ENCODE measurements around the gene TMTC3.

Gene TMTC3

DNA sequence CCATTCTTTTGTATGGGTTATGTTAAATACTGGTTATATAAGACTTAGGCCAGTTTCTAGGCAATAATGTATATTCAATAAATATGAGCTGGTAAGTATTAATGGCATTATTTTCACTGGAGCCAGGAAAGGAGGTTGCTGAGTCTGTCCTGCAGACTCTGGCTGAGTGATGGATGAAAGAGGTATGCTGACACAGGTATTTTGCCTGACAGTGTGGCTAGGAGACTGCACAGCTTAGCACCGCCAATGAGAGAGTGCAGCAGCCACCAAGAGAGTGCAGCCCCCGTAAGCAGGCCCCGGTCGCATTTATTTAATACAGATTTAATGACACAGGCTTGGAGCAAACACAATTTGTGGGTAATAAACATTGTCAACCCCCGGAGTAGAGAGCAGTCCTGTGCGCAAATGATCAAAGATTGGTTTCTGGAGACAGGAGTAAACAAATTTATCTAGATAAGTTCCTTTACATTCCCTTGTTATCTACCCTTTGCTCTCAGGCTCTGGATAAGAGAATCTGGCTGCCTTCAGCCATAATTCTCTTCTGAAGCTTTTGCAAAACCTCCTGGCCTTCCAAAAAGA, 37.4 kb downstream of the TMTC3 start:
- Histone ChIP-seq H2AFZ (ENCODE audit: low read depth, low read length) (no peak overlapping the region), H3K4me3 (ENCODE audit: low read length) (no peak overlapping the region), H3K4me1 (ENCODE audit: low read length) (peaks cover 6% of the 10 kb centered on the region; the same call in 1 of the 2 replicates), H3K9ac (ENCODE audit: low read length) (no peak overlapping the region), H4K20me1 (ENCODE audit: insufficient read depth, low read length) (no peaks in the 10 kb centered on the region; the same call in 1 of the 2 replicates), H3K79me2 (ENCODE audit: low read length) (no peaks in the 10 kb centered on the region), H3K36me3 (replicated peaks; ENCODE audit: low read depth, low read length) (peaks cover 15% of the 10 kb centered on the region), H3K27me3 (ENCODE audit: low read depth, low read length) (no peaks in the 10 kb centered on the region), H3K4me2 (ENCODE audit: low read length) (no peak overlapping the region), H3K9me3 (ENCODE audit: insufficient read depth, low read length) (no peaks in the 10 kb centered on the region), H3K27ac (ENCODE audit: low read length) (no peak overlapping the region)
- TF ChIP-seq EZH2phosphoT487 (IDR thresholded peaks at IDR 0.05; ENCODE audit: low read depth): no peak
- TF ChIP-seq, protein P1, sequence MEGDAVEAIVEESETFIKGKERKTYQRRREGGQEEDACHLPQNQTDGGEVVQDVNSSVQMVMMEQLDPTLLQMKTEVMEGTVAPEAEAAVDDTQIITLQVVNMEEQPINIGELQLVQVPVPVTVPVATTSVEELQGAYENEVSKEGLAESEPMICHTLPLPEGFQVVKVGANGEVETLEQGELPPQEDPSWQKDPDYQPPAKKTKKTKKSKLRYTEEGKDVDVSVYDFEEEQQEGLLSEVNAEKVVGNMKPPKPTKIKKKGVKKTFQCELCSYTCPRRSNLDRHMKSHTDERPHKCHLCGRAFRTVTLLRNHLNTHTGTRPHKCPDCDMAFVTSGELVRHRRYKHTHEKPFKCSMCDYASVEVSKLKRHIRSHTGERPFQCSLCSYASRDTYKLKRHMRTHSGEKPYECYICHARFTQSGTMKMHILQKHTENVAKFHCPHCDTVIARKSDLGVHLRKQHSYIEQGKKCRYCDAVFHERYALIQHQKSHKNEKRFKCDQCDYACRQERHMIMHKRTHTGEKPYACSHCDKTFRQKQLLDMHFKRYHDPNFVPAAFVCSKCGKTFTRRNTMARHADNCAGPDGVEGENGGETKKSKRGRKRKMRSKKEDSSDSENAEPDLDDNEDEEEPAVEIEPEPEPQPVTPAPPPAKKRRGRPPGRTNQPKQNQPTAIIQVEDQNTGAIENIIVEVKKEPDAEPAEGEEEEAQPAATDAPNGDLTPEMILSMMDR (IDR thresholded peaks at IDR 0.05; ENCODE audit: low read depth, low read length): no peak

DNA sequence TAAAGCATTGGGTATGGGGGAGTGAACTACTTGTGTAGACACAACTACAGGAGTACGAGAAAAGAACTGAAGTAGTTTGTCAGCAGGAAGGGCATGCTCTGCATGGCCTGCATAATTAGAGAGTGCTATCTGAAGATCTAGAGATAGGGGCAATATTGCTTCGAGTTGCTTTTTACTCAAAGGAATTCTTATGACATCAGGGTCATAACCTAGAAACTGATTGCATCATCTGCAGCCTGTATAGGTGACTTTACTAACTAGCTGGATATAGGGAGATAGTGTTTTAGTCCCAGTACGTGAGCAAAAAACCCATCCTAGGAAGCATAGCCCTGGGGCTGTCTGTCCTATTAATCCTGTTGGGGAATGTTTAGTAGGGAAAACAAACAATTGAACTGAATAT, 39.8 kb downstream of the TMTC3 start:
- Histone ChIP-seq H3K36me3 (replicated peaks; ENCODE audit: low read depth, low read length) (peaks cover 17% of the 10 kb centered on the region), H3K27ac (ENCODE audit: low read length) (no peak overlapping the region)

DNA sequence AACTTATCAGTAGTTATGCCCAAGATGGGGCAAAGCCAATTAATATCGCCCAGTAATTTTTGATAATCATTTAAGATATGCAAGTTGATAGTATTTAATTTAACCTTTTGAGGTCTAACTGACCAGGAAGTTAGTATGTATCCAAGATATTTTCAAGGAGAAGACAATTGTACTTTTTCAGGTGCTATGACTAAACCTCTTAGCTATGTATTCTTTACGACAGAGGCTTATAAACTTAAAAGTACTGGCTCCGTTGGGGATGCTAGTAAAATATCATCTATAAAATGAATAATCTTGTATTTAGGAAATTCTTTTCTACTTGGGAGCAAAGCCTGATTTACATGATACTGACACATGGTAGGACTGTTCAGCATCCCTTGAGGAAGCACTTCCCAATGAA, 40.3 kb downstream of the TMTC3 start:
- no peak for TF ChIP-seq EZH2phosphoT487 (IDR thresholded peaks at IDR 0.05; ENCODE audit: low read depth)
- Histone ChIP-seq H3K4me2 (ENCODE audit: low read length) (no peak overlapping the region), H3K9me3 (ENCODE audit: insufficient read depth, low read length) (no peaks in the 10 kb centered on the region), H4K20me1 (ENCODE audit: insufficient read depth, low read length) (no peaks in the 10 kb centered on the region; the same call in 1 of the 2 replicates), H3K4me1 (ENCODE audit: low read length) (peaks cover 5% of the 10 kb centered on the region; the same call in 1 of the 2 replicates), H3K27ac (ENCODE audit: low read length) (no peak overlapping the region), H2AFZ (ENCODE audit: low read depth, low read length) (no peak overlapping the region), H3K4me3 (ENCODE audit: low read length) (no peak overlapping the region), H3K9ac (ENCODE audit: low read length) (no peak overlapping the region), H3K27me3 (ENCODE audit: low read depth, low read length) (no peaks in the 10 kb centered on the region), H3K79me2 (ENCODE audit: low read length) (no peaks in the 10 kb centered on the region), H3K36me3 (replicated peaks; ENCODE audit: low read depth, low read length) (peaks cover 14% of the 10 kb centered on the region)

More for the DNA sequence above, 39.8 kb downstream of the TMTC3 start:
- no peaks in the 10 kb centered on the region for H3K27me3 ChIP-seq (ENCODE audit: low read depth, low read length)
- no peak overlapping the region for H3K9ac ChIP-seq (ENCODE audit: low read length)
- no peaks in the 10 kb centered on the region for H3K79me2 ChIP-seq (ENCODE audit: low read length)
- no peaks in the 10 kb centered on the region; the same call in 1 of the 2 replicates for H4K20me1 ChIP-seq (ENCODE audit: insufficient read depth, low read length)
- H2AFZ ChIP-seq (ENCODE audit: low read depth, low read length): no peak overlapping the region
- no peak overlapping the region for H3K4me3 ChIP-seq (ENCODE audit: low read length)
- no peaks in the 10 kb centered on the region for H3K9me3 ChIP-seq (ENCODE audit: insufficient read depth, low read length)
- peaks cover 5% of the 10 kb centered on the region; the same call in 1 of the 2 replicates for H3K4me1 ChIP-seq (ENCODE audit: low read length)
- H3K4me2 ChIP-seq (ENCODE audit: low read length): no peak overlapping the region
- no peak for TF ChIP-seq EZH2phosphoT487 (IDR thresholded peaks at IDR 0.05; ENCODE audit: low read depth)
- TF ChIP-seq, protein P1 (IDR thresholded peaks at IDR 0.05; ENCODE audit: low read depth, low read length): no peak

DNA sequence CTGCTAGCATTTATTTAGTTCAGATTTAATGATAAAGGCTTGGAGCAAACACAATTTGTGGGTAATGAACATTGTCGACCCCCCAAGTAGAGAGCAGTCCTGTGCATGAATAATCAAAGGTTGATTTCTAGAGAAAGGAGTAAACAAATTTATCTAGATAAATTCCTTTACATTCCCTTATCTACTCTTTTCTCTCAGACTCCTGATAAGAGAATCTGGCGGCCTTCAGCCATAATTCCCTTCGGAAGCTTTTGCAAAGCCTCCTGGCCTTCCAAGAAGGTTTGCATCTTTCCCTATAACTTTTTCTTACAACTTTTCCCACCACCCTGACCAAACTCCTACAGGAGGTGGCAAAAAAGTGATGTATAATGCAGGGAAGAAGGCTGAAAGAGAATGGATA, 42.1 kb downstream of the TMTC3 start:
- Histone ChIP-seq H3K9ac (ENCODE audit: low read length) (no peak overlapping the region), H2AFZ (ENCODE audit: low read depth, low read length) (no peak overlapping the region), H3K27me3 (ENCODE audit: low read depth, low read length) (no peaks in the 10 kb centered on the region), H3K79me2 (ENCODE audit: low read length) (no peaks in the 10 kb centered on the region), H3K9me3 (ENCODE audit: insufficient read depth, low read length) (no peaks in the 10 kb centered on the region), H3K4me3 (ENCODE audit: low read length) (no peak overlapping the region), H3K4me1 (ENCODE audit: low read length) (peaks cover 5% of the 10 kb centered on the region; the same call in 1 of the 2 replicates), H3K4me2 (ENCODE audit: low read length) (no peak overlapping the region), H3K36me3 (replicated peaks; ENCODE audit: low read depth, low read length) (peaks cover 10% of the 10 kb centered on the region), H4K20me1 (ENCODE audit: insufficient read depth, low read length) (no peaks in the 10 kb centered on the region), H3K27ac (ENCODE audit: low read length) (no peak overlapping the region)
- TF ChIP-seq EZH2phosphoT487 (IDR thresholded peaks at IDR 0.05; ENCODE audit: low read depth): no peak
- TF ChIP-seq, protein P1 (IDR thresholded peaks at IDR 0.05; ENCODE audit: low read depth, low read length): no peak
